HG02759 (cell line): Measurements from ENCODE around the gene FBXO34.
A peak's percentile ranks its signal among the peaks of the same experiment; 100 is the strongest.
"Not testable (repeated sequence)": the region's sequence is repeated elsewhere in the genome, so short reads cannot be mapped to it uniquely, and the experiment has no call there.

ENCODE experiments used
- ATAC-seq: cut with Tn5 transposase; IDR thresholded peaks from one replicate; pipeline ENCODE4 v1.9.1; 2021; ENCODE audit warnings: mild to moderate bottlenecking, moderate library complexity; ENCODE audit not compliant: unreplicated experiment

The FBXO34 gene

GRCh38 chr14:55344582-55345163 lies 73.5 kb downstream of the FBXO34 start:
- not testable (repeated sequence) for ATAC-seq

- ATAC-seq: no peak
These were observed 75.8 kb downstream of the FBXO34 start for GRCh38 chr14:55347040-55347439.

- no peak for ATAC-seq
These were observed 76.5 kb downstream of the FBXO34 start for GRCh38 chr14:55347748-55348147.

DNA sequence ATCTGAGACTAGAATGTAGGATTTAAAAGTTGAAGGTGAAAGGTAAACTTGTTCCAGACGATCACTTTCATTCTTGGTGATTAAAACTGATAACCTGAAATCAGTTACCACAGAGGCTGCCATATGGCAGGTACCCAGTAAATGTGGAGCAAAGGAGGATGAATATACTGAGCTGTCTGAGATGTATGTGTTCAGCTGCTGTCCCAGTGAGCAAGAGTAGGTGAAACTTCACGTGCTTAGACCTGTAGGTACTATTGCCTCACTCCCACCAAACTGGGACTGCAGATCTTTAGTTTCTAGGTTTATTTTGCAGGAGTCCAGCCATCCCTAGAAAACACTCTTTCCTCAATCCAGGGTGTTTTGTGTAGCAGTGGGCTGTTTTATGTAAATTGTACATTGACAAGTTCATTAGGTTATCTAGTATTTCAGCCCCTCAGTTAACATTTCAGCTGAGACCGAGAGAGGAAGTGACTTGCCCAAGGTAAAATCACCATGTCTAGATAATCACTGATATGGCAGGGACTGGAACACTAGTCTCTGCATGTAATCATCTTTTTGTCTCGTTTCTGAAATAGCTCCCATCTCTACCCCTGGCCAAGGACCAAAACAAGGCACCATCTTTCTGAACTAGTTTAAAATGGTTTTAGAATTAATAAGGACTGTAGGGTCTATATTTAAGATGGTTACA lies 77.7 kb downstream of the FBXO34 start:
- no peak for ATAC-seq

- ATAC-seq: no peak
These were observed 78.3 kb downstream of the FBXO34 start for GRCh38 chr14:55349565-55349964.

DNA sequence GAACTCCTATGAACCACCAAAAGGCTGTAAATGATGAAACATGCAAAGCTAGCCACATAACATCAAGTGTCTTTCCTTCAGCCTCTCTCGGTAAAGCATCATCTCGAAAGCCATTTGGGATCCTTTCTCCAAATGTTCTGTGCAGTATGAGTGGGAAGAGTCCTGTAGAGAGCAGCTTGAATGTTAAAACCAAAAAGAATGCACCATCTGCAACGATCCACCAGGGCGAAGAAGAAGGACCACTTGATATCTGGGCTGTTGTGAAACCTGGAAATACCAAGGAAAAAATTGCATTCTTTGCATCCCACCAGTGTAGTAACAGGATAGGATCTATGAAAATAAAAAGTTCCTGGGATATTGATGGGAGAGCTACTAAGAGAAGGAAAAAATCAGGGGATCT lies 79.2 kb downstream of the FBXO34 start:
- no peak for ATAC-seq

GRCh38 chr14:55351111-55351510 lies 79.9 kb downstream of the FBXO34 start:
- ATAC-seq: no peak

GRCh38 chr14:55352201-55352600 lies 81.0 kb downstream of the FBXO34 start:
- ATAC-seq: no peak

- ATAC-seq: no peak
These were observed 82.7 kb downstream of the FBXO34 start for GRCh38 chr14:55353686-55354467.

DNA sequence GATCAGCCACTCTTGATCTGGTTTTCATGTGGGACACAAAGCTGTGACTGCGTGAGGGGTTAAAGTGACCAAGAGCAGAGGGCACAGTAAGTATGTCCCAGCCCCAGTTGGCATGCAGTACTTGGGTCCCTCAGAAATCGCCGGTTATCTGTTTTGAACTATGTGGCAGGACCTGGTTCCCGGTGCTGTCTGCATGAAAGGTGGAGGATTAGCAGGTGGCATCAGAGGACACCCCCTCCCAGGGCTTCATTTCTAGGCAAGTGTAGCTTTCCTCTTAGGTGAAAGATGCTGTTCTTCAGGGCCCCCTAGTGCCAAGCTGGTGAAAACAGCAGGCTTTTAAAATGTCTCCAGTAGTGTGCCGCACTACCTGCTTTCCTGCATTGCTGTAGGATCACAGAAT lies 83.3 kb downstream of the FBXO34 start:
- ATAC-seq: peak; percentile 81

- no peak for ATAC-seq
These were observed 84.7 kb downstream of the FBXO34 start for GRCh38 chr14:55355922-55356321.

DNA sequence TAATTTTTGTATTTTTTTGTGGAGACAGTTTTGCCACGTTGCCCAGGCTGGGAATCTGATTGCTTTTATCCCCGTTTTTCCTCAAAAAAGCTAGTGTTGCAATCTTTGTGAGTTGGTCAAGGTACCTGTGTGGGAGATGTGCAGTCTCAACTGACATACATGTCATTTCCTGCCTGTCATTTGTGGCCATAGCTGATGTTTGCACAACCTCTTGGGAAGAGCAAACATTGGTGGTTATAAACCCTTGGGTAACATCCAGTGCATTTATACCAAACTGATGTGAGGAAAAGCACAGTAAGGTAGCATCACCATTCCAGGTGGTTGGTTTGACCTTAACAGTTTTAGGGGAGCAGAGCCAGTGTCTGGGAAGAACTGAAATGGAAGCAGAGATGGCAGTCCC lies 85.7 kb downstream of the FBXO34 start:
- ATAC-seq: no peak

DNA sequence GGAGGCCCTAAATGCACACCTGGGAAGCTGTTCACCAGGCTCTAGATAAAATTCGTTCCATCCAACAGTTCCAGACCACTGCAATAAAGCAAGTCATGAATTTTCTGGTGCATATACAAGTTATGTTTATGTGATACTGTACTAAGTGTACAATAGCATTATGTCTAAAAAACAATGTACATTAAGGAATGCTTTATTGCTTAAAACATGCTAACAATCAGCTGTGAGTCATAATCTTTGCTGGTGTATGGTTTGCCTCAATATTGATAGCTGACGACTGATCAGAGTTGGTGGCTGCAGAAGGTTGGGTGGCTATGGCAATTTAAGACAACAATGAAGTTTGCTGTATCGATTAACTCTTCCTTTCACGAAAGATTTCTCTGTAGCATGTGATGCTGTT lies 88.1 kb downstream of the FBXO34 start:
- no peak for ATAC-seq

GRCh38 chr14:55361190-55361589 lies 90.0 kb downstream of the FBXO34 start:
- ATAC-seq: no peak

GRCh38 chr14:55366271-55366670 lies 95.0 kb downstream of the FBXO34 start:
- ATAC-seq: no peak

GRCh38 chr14:55370883-55371455 lies 99.7 kb downstream of the FBXO34 start:
- ATAC-seq: no peak

DNA sequence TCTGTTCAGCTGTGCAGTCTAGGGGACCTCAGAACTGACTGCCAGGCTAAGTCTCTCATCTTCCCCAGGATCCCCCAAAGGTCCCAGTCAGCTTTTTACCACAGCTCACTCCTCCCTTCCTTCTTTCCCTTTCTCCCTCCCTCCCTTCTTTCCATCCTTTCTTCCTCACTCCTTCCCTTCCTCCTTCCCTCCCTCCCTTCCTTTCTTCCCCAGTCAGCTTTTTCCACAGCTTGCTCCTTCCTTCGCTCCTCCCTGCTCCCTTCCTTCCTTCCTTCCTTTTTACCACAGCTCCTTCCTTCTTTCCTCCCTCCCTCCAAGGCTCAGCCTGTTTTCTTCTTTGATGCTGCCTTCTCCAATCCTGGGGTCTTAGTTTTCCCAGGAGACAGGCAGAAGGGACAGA lies 101.2 kb downstream of the FBXO34 start:
- ATAC-seq: no peak

DNA sequence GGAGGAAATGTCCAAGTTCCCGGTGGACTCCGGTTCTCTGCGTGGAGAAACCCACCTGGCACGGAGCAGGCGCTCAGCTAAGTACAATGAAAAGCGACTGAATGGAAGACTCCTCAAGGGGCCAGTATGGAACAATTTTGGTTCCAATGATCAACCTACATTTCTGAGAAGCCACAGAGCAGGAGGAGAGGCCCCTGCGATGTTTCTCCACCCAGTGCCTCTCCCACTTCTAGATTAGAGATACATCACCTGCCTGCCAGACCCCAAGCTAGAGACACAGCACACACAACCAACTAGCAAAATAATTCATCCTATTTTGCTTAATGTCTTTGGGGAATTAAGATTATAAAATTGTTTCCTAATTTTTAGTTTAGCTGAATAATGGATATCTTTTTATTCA lies 101.6 kb downstream of the FBXO34 start:
- ATAC-seq: no peak

DNA sequence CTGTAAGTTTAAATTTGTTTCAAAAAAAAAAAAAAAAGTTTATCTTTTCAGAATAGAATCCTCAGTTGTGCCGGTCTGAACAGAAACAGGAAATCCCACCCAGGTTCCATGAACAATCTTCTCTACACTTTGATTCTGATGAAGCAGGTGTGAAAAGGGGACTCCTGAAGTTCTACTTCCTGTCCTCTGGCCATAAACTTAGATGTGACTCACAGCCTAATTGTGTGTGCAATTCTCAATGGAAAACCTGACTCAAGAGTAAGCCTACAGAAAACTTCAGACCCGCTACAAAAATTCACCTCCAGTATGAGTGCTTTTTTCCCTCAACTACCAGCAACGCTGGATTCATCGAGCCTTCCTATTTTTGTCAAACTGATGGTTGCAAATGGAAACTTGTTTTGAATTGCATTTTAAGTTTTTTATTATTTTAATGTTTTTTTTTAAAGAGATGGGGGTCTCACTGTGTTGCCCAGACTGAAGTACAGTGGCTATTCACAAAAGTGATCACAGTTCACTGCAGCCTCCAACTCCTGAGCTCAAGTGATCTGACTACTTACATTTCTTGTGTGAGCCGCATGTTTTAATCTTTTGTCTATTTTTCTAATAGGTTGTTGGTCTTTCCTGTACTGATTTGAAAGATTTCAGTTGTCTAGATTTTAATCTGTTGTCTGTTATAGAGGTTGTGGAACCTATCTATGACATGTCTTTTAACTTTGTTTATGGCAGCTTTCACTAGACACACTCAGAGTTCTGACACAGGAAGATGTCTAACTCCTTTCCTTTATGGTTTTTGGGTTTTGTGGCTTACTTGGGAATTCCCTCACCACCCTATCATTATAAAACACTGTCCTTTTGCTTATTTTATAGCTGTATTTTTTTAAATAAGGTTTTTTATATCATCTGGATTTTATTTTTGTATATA lies 102.8 kb downstream of the FBXO34 start:
- ATAC-seq: no peak

- ATAC-seq: no peak
These were observed 103.5 kb downstream of the FBXO34 start for GRCh38 chr14:55374771-55375170.

DNA sequence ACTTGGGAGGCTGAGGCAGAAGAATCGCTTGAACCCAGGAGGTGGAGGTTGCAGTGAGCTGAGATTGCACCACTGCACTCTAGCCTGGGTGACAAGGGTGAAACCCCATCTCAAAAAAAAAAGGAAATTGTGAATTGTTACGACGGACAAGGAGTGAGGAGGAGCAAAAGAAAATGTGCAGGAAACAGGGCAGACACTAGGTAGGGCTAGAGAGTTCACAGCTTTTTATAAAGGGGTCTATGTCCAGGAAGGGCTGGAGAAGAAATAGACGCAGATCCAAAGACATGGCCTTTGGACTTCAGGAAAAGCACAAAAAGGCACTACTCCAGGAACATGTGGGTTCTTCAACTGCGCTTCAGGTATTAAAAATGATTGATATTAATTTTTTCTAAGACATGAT lies 106.0 kb downstream of the FBXO34 start:
- no peak for ATAC-seq
